Measurements from ENCODE around the gene AUTS2. TPM values are rescaled to one million over a fixed set of nuclear protein-coding genes. Genes with fewer than 3 reads are reported as not detected.

Gene AUTS2
- total RNA-seq, 1 experiment from 2014 or later, result 256 TPM

GRCh38 chr7:70094831-70095230 is 496.6 kb downstream of the AUTS2 start:
- no peak overlapping the region for H3K4me2 ChIP-seq (ENCODE audit: insufficient read depth, insufficient read length, low read length)

More at GRCh38 chr7:70094831-70095230, 496.6 kb downstream of the AUTS2 start:
- TF ChIP-seq CTCF (conservative IDR thresholded peaks at IDR 0.05), result no peak
- H4K91ac ChIP-seq (ENCODE audit: insufficient read length, low read depth, low read length), result no peak overlapping the region
- peak overlapping the region in 1 of 3 experiments; percentile 37; a peak in 2 of 7 replicates for H3K27ac Mint-ChIP-seq
- no peak overlapping the region for H3K18ac ChIP-seq (ENCODE audit: insufficient read length, low read depth, low read length)
- H3K27ac ChIP-seq (ENCODE audit: insufficient read length, low read depth, low read length), result no peak overlapping the region
- peaks cover 16 to 24% of the 10 kb centered on the region in 2 experiments for H3K4me1 Mint-ChIP-seq
- no peak overlapping the region for H3K4ac ChIP-seq (ENCODE audit: low read depth, low read length)
- H3K4me3 Mint-ChIP-seq, result no peak overlapping the region
- no peaks in the 10 kb centered on the region for H3K27me3 ChIP-seq (ENCODE audit: insufficient read depth, low read length)
- H3K23ac ChIP-seq (ENCODE audit: insufficient read length, low read depth, low read length), result peak overlapping the region; percentile 69
- H3K23me2 ChIP-seq (ENCODE audit: insufficient read length, low read depth, low read length, poor library complexity, severe bottlenecking), result no peaks in the 10 kb centered on the region
- no peak overlapping the region for H2BK5ac ChIP-seq (ENCODE audit: insufficient read length, low read length)
- H3K56ac ChIP-seq (ENCODE audit: insufficient read length, low read depth, low read length), result no peak overlapping the region
- peak overlapping the region; percentile 57; the same call in 1 of the 2 replicates for H3K14ac ChIP-seq (ENCODE audit: insufficient read depth, low read length)
- no peaks in the 10 kb centered on the region for H3K36me3 Mint-ChIP-seq (ENCODE audit: insufficient read depth in 1 of 3, low read depth in 3 of 3)
- H3K79me2 ChIP-seq (ENCODE audit: insufficient read depth, low read length), result no peaks in the 10 kb centered on the region
- no peaks in the 10 kb centered on the region for H4K20me1 ChIP-seq (ENCODE audit: control insufficient read depth, insufficient read depth, insufficient read length)
- no peaks in the 10 kb centered on the region for H3K9me3 Mint-ChIP-seq
- DNase-seq, result no peak
- no peak overlapping the region for H2BK120ac ChIP-seq (ENCODE audit: low read depth, low read length, poor library complexity, severe bottlenecking)
- no peak overlapping the region for H2AK5ac ChIP-seq (ENCODE audit: insufficient read length, low read length)
- peak overlapping the region; percentile 63 for H4K5ac ChIP-seq (ENCODE audit: insufficient read length, low read depth, low read length)
- no peak overlapping the region for H3T11ph ChIP-seq (ENCODE audit: low read length)
- no peak overlapping the region for H4K8ac ChIP-seq (replicated peaks; ENCODE audit: insufficient read length, low read depth, low read length)
- no peaks in the 10 kb centered on the region for H3K27me3 Mint-ChIP-seq (ENCODE audit: low read depth)
- no peak overlapping the region for H2BK15ac ChIP-seq (ENCODE audit: low read depth, low read length)
- WGBS (ENCODE audit: extremely low coverage, insufficient read length, low lambda C conversion rate), result no CpG with 5 or more reads among the region's 3 CpGs
- no peaks in the 10 kb centered on the region for H3K9me3 ChIP-seq (ENCODE audit: control insufficient read depth, low read depth, low read length)
- H2AFZ ChIP-seq (ENCODE audit: low read length), result no peak overlapping the region
- no peak overlapping the region for H3K9ac ChIP-seq (ENCODE audit: extremely low read depth, insufficient read length, low read length)
- H3K4me1 ChIP-seq (ENCODE audit: insufficient read depth, low read length), result peaks cover 4% of the 10 kb centered on the region
- H3K79me1 ChIP-seq (ENCODE audit: insufficient read depth, low read depth, low read length, poor library complexity, severe bottlenecking), result no peaks in the 10 kb centered on the region
- no peak overlapping the region for H2BK12ac ChIP-seq (ENCODE audit: insufficient read length, low read depth, low read length)
- H2BK20ac ChIP-seq (ENCODE audit: low read depth, low read length, poor library complexity, severe bottlenecking), result no peak overlapping the region

Data from H9 (cell line).